Right lobe of liver (tissue), 4 donors: Measurements from ENCODE around the gene GMDS.

ENCODE experiments used
- POLR2A ChIP-seq: fragments of 450-650 bp; IDR thresholded peaks from one replicate; pipeline ENCODE4 v1.6.1; 2017; ENCODE audit warnings: antibody characterized with exemption, mild to moderate bottlenecking
- TF ChIP-seq, protein P1 (sequence below), 4 donors: fragments of 200-600 bp in 3 of 4; fragments of 450-650 bp in 1 of 4; IDR thresholded peaks; one replicate each; pipeline versions ENCODE4 v1.5.1 to v1.8.0; 2016 to 2022; ENCODE audit warnings: antibody characterized with exemption in 4 of 4, mild to moderate bottlenecking in 2 of 4
- donor health status: DM: no; HTN: no; CAD: no.
- donor health status: DM: no; HTN: no; CAD: no.
- donor health status: DM: no; HTN: yes; CAD: no.

GRCh38 chr6:2134554-2134953 is 110.9 kb downstream of the GMDS start:
- no peak for TF ChIP-seq POLR2A
- TF ChIP-seq, protein P1, sequence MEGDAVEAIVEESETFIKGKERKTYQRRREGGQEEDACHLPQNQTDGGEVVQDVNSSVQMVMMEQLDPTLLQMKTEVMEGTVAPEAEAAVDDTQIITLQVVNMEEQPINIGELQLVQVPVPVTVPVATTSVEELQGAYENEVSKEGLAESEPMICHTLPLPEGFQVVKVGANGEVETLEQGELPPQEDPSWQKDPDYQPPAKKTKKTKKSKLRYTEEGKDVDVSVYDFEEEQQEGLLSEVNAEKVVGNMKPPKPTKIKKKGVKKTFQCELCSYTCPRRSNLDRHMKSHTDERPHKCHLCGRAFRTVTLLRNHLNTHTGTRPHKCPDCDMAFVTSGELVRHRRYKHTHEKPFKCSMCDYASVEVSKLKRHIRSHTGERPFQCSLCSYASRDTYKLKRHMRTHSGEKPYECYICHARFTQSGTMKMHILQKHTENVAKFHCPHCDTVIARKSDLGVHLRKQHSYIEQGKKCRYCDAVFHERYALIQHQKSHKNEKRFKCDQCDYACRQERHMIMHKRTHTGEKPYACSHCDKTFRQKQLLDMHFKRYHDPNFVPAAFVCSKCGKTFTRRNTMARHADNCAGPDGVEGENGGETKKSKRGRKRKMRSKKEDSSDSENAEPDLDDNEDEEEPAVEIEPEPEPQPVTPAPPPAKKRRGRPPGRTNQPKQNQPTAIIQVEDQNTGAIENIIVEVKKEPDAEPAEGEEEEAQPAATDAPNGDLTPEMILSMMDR (IDR thresholded peaks at IDR 0.05): no peak
